ENCODE measurements around the gene ZNF282.
A peak's percentile ranks its signal among the peaks of the same experiment; 100 is the strongest.
"Not testable (repeated sequence)": the region's sequence is repeated elsewhere in the genome, so short reads cannot be mapped to it uniquely, and the experiment has no call there.

The ZNF282 gene

DNA sequence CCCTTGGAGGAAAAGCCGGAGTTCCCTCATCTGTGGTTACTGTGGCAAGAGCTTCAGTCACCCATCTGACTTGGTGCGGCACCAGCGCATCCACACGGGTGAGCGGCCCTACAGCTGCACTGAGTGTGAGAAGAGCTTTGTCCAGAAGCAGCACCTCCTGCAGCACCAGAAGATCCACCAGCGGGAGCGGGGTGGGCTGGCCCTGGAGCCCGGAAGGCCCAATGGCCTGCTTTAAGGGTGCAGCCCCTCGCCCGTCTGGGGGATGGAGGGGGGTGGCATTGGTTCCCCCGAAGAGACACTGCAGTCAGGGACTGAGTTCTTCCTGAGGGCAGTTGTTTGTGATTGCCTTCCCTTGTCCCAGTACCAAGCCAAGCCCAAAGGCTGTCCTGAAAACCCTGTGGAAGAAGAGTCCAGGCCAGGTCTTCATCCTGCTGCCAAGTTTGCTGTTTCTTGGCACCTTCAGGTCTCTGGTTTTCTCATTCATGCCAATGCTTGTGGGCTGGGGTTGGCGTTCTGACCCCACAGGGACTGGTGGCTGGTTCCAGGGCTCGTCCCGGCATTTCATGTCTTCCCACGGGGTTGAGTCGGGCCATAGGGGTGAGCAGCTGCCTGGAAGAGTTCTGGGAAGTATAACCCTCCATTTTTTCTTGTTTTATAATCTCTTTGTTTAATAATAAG lies 59.0 kb downstream of the ZNF282 start:
- DNase-seq (ENCODE audit: low read depth in 2 of 3, low spot score in 1 of 3) = no peak

DNA sequence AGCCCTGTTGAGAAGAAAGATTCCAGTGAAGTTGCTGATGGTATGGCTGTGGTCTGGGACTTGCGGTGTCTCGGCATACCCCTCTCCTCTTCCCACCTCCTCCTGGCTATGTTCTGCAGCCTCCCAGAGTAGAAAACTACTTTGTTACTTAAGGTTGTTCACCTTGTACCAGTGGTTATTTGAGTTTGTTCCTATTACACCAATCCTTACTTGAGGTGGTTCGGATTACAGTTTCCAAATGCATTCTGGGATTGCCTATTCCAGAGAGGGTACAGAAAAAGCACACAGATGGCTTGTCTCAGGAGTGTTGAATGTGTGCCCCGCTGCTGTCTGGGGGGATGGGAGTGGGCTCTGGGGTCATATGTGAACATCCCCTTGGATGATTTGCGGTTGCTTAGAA lies 59.8 kb downstream of the ZNF282 start:
- DNase-seq (ENCODE audit: low read depth in 2 of 3, low spot score in 1 of 3) = no peak

DNA sequence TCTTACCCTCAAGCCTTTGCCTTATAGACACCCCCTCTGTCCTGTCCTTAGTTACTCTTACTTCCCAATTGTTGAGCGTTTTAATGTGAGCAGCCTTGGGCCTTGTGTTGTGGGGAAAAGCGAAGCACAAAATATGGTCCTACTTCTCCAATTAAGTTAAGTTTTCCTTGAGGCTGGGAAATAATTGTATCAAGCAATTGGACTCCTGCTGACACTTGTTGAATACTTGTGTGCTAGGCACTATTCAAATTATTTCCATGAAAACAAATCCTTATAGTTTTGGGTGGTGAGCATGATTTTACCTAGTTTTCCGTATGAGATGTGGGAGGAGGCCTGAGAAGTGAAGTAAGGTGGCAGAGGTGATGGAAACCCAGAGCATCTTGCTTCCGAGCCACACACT lies 61.2 kb downstream of the ZNF282 start:
- no peak for DNase-seq (ENCODE audit: low read depth in 2 of 3, low spot score in 1 of 3)

DNA sequence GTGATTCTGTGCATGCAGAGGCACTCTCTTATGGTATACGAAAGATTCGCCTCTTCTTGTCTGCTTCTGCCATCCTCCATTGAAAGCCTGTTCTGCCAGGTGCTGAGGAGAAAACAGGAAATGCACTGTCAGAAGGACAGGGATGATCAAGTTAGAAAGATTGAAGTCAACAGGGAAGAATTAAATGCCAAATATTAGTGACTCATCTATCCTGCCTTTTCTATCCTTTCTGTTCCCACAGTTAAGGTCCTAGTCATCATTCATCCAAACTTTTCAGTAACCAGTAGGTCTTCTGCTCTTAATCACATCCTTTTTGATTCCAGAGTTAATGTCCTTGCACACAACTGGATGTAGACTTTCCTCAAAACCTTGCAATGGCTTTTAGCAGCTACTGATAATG lies 61.8 kb downstream of the ZNF282 start:
- no peak for DNase-seq (ENCODE audit: low read depth in 2 of 3, low spot score in 1 of 3)

DNA sequence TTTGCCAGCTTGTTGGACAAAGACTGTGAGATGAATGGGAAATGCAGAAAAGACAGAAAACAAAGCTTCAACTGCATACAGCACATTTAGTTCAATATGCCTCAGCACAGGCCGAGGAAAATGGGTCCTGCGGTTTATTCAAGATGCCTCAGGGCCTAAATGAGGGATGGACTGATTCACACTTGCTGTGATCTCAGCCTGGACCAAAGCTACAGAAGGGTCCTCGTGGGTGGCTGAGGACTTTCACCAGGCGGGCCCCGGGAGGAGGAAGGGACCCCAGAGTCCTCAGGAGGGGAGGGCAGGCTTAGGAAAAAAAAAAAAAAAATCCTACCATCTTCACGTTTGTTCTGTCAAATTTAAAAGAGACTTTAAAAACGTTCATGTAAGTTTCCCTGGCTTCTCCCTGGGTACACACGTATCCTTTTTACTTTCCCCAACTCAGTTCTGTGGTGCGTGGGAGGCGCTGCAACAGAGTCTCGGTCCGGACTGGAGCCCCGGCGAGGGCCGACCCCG lies 66.0 kb downstream of the ZNF282 start:
- DNase-seq (ENCODE audit: low read depth in 2 of 3, low spot score in 1 of 3) = no peak

DNA sequence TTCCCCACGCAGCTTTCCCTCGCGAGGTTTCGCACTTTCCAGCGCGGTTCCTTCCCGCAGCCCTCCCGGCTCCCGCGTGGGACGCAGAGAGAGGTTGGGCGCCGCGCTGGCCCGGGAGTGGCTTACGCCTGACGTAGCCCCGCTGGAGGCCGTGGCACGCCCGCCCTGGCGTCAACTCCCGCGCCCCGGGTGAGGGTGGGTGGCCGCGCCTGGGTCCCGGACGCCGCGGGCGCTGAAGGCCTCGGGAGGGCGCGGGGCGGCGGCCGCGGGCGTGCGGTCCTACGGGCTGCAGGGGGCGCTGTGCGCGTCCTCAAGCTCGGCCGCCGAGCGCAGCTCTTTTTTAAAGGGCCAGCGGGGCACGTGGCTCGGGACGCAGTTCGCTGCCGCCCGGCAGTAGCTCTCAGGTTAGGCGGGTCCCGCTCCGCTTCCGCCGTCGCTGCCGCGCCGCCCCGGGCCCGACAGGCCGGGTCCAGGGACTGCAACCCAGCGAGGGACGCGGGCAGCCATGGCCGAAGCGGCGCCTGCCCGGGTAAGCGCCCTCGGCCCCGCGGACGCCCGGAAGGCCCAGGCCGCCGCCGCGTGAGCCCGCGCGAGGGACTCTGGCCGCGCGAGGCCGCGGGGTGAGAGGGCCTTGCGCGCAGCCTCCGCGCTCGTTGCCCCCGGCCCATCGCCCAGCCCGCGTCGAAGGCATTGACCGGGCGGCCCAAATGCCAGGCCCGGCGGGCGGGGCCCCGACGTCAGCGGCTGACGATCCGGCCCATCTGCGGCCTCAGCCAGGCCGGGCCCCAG lies 66.7 kb downstream of the ZNF282 start, which contains the start of gene ZNF783:
TSS of gene ZNF783 (plus strand) at position 368 of the 789 bp plus-strand sequence. CDS start at position 506, 138 bp downstream.
- DNase-seq (ENCODE audit: low read depth in 2 of 3, low spot score in 1 of 3) = peak; percentile 73 to 82 (median 75)

DNA sequence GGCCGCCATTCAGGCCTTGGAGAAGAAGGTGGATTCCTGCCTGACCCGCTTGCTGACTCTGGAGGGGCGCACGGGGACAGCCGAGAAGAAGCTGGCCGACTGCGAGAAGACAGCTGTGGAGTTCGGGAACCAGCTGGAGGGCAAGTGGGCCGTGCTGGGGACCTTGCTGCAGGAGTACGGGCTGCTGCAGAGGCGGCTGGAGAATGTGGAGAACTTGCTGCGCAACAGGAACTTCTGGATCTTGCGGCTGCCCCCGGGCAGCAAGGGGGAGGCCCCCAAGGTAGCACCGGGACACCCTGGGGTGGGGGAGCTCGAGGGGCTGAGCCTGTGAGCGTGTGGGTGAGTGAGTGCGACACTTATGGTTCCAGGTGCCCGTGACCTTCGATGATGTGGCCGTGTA lies 71.1 kb downstream of the ZNF282 start:
- no peak for DNase-seq (ENCODE audit: low read depth in 2 of 3, low spot score in 1 of 3)

DNA sequence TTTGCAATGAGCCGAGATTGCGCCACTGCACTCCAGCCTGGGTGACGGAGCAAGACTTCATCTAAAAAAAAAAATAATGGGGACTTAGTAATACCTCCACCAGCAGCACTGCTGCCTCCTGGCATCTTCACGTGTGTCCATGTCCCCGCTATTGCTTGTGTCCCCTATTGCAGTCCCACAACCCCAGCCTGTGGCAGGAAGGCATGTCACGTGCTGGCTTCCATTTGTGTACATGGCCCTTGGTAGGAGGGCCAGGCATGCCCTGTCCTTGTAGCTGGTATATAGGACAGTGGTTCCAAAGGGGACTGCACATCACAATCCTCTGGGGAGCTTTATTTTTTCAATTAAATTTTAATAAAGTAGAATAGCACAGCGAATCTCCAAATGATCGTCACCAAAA lies 72.4 kb downstream of the ZNF282 start:
- no peak for DNase-seq (ENCODE audit: low read depth in 2 of 3, low spot score in 1 of 3)

DNA sequence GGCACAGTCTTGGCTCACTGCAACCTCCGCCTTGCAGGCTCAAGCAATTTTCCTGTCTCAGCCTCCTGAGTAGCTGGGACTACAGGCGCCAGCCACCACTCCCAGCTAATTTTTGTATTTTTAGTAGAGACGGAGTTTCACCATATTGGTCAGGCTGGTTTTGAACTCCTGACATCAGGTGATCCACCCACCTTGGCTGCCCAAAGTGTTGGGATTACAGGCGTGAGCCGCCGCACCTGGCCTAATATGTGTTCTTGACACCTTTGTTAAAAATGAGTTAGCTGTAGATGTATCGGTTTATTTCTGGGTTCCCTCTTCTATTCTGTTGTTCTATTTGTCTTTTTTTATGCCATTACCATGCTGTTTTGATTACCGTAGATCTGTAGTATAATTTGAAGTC lies 79.1 kb downstream of the ZNF282 start:
- DNase-seq (ENCODE audit: low read depth in 2 of 3, low spot score in 1 of 3) = not testable (repeated sequence)

All from stimulated activated CD4-positive, alpha-beta T cell treated with anti-CD3 and anti-CD28 coated beads, Interleukin-12 subunit alpha, Interleukin-12 subunit beta, amount 100 ng/mL, for 48 hours (primary cell).